GOT3 (cell line): ENCODE data around the gene ALKBH7.
"Not testable (repeated sequence)": the region's sequence is repeated elsewhere in the genome, so short reads cannot be mapped to it uniquely, and the experiment has no call there.

Source experiments
- DNase-seq: peaks from one replicate; lab custom pipeline; 2025; ENCODE audit warnings: mixed read lengths; lab: John Stamatoyannopoulos, UW

Gene ALKBH7

DNA sequence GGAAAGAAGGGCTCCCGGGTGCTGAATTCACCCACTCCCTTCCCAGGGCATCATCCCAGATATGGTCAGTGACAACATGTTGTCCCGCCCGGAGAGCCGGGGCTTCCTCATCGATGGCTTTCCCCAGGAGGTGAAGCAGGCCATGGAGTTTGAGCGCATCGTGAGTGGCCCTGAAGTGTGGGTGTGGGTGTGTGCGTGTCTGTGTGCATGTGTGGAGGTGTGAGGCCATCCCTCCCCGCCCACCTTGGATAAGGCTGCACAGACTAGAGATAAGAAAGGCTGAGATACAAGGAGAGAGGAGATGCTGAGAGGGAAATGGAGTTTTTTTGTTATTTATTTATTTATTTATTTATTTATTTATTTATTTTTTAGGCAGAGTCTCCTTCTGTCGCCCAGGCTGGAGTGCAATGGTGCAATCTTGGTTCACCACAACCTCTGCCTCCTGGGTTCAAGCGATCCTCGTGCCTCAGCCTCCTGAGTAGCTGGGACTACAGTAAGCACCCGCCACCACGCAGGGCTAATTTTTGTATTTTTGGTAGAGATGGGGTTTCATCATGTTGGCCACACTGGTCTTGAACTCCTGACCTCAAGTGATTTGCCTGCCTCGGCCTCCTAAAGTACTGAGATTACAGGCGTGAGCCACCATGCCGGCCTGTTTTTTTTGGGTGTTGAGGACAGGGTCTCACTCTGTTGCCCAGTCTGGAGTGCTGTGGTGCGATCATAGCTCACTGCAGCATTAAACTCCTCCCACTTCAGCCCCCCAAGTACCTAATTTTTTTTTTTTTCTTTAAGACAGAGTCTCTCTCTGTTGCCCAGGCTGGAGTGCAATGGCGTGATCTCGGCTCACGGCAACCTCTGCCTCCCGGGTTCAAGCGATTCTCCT, 27.7 kb downstream of the ALKBH7 start:
- DNase-seq, result not testable (repeated sequence)

DNA sequence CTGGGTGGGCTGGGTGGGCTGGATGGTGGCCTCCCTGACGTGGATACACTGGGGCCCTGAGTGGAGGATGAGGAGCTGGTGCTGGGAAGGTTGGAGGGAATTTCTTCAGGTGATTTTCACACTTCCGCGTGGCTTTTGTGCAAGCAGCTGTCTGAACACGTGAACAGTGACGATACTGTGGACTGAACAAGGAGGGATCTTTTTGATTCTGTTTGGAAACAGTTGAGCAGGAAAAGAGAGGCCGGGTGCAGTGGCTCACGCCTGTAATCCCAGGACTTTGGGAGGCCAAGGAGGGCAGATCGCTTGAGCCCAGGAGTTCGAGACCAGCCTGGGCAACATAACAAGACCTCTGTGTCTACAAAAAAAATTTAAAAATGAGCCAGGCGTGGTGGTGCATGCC, 29.5 kb downstream of the ALKBH7 start:
- DNase-seq, result no peak

DNA sequence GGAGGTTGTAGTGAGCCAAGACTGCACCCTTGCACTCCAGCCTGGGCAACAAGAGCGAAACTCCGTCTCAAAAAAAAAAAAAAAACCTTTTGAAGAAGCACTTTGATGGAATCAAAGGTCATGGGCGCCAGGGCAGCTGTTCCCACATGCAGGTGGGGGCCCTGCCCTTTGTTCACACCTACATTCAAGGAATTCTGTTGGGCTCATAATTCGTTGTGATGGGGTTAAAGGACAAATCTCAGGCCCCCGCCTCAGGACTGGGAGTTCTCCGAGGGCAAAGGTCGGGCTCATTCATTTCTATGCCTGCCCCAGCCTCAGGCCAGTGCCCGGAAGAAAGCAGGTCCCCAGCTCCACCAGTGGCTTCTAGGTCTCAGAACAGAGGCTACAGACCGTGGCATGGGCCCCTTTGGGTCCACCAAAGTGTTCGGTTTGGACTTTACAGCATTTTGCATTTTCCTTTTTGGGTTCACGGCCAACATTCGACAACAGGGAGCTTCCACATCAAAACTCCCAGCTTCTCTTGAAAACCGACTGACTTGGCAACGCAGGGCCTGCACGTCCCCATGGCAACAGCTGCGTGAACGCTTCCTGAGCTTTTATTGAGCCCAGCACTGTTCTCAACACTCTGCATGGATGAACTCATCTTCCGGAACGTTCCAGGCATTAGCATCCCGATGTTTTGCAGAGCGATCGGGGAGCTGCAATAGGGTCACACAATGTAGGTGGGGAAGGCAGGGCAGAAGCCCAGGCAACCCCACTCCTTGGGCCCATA, 30.4 kb downstream of the ALKBH7 start:
- DNase-seq, result no peak

GRCh38 chr19:6406401-6406800, 33.8 kb downstream of the ALKBH7 start:
- no peak for DNase-seq

DNA sequence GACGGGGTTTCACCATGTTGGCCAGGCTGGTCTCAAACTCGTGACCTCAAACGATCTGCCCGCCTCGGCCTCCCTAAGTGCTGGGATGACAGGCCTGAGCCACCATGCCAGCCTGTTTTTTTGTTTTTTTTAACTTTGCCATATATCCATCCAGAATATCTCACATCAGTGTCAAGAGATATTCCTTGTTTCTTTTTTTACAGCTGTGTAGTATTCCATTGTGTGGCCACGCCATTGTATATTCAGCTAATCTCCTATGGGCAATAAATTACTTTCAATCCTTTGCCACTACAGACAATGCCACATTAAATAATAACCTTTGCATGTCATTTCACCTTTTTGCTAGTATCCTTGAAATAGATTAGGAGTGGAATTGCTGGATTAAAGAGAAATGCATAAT, 36.8 kb downstream of the ALKBH7 start:
- no peak for DNase-seq

DNA sequence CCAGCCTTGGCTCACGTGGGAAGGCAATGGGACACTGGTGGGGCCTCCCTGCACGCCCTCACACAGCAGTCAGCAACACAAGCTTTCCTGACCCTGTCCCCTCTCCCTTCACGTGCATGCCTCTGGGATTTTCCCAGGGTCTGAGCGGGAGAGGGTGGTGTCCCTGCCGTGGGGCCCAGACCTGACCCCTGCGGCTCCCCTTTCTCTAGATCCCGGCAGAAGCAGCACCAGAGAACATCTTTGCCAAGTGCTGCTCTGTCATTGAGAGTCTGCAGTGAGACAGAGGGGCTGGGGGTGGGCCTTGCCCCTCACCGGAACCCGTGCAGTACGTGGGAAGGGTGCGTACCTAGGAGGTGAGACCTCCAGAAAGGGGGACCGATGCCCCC, 39.5 kb downstream of the ALKBH7 start:
- no peak for DNase-seq

GRCh38 chr19:6412447-6413091, 40.0 kb downstream of the ALKBH7 start:
- DNase-seq, result no peak

GRCh38 chr19:6413291-6413690, 40.7 kb downstream of the ALKBH7 start:
- no peak for DNase-seq

DNA sequence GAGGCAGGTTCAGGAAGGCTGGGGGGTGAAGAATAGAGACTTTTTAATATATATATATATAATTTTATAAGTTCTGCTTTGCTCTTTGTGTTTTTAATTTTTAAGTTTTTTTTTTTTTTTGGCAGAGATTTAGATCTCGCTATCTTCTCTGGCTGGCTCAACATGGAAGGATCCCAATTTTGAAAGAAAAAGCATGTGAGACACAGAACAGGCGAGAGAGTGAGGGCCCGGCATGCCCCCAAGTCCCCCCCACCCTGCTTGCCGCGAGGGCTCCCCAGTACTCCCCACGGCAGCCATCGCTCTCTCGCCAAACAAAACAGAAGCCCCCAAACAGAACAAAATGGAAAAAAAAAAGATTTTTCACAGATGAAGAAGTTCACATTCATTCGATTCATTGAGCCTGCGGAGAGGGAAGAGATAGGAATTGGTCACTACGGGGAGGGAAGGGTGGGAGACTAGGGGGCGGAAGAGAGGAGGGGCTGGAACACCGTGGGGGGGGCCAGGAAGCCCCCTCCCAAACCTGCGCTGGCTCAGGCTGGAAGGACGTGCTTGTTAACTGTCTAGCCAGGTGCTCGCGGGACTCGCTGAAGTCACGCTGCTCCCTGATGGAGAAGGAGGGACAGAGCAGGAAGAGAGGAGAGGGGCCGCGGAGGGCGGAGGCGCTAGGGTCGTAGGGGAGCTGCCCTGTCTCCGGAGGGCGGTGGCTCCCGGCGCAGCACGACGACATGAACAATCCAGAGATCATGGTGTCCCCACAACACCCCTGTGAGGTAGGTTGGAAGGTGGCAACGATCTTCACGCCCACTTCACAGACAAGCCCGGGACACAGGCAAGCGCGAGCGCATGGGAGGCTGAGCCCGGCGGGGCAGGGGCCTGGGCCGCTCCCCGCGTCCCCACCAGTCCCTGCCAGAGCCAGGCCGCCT, 41.4 kb downstream of the ALKBH7 start:
- no peak for DNase-seq

- DNase-seq, result no peak
Observed at GRCh38 chr19:6414793-6415590, 42.4 kb downstream of the ALKBH7 start.

DNA sequence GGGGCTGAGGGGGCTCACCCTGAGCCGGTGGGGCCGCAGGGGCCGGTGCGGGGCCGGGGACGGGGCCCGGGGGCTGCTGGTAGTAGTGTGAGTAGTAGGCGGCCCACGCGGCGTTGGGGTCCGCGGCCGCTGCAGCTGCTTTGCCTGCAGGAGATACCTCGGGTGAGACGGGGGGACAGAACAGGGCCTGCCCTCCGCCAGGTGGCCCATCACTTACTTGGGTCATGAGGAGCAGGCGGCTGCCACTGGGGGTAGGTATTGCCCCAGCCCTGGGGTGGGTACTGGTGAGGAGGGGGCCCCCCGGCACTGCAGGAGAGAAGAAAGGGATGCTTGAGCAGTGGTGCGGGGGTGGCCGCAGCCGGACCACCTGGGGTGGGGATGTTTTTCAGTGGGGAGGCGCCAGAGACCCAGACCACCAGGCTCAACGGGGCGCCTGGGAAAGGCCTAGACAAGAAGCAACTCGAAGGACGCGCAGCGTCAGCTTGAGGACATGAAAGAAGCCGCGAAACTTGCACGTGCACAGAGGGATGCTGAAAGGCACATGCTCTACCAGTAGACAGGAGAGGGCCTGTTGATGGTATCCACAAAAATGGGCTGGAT, 43.1 kb downstream of the ALKBH7 start:
- DNase-seq, result no peak

DNA sequence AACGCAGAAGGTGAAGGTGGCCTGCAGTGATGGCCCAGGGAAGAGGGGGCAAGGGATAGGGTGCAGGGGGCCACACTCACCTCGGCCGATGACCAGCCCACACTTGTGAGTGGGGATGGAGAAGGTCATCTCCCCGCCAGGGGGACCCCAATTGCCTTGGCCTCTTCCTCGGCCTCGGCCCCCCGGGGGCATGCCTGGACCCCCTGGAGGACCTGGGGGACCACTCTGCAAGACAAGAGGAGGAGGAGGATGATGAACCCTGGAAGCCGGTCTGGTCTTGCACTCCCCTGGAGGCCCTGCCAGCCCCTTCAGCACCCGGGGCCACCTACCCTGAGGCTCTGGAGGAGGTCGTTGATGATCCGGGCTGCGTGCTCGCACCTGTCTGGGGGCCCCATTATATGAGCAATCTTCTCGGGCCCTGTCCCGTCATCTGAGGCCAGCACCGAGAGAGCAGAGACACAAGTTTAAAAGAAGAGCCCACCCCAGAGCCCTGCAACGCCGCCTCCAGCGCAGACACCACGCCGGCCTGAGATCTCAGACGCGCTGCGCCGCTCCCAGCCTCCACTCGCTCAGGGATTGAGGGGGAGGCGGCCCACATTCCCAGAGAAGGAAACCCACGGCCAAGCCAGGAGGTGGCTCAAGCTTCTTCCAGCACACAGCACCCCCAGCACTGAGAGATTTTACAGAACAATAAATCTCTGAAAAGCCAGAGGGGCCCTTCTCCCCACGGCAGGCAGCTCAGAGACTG, 44.2 kb downstream of the ALKBH7 start:
- no peak for DNase-seq

GRCh38 chr19:6417713-6418561, 45.3 kb downstream of the ALKBH7 start:
- DNase-seq, result no peak

DNA sequence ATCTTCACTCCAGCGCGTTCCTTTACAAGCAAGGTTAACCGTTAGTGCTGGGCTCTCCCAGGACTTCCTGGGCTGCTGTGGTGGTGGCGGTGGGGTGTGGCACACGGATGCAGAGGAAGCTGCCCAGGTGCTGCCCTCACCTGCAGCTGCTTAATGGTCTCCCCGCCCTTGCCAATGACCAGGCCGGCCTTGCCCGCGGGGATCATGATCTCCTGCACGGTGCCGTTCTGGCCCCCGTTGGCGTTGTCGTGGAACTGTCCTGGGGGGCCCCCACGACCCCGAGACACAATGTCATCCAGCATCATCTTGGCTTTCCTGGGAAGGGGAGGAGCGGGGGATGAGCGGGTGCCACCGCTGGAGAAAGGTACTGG, 46.0 kb downstream of the ALKBH7 start:
- DNase-seq, result no peak

- no peak for DNase-seq
Observed at GRCh38 chr19:6421075-6422014, 48.8 kb downstream of the ALKBH7 start.

GRCh38 chr19:6423499-6424194, 51.1 kb downstream of the ALKBH7 start:
- no peak for DNase-seq
